Sigmoid colon (tissue), 7 donors: Measurements from ENCODE around the gene SEC11A. TPM values are rescaled to one million over a fixed set of nuclear protein-coding genes. Genes with fewer than 3 reads are reported as not detected.
A peak's percentile ranks its signal among the peaks of the same experiment; 100 is the strongest.

Source experiments
- DNase-seq: peaks from one replicate; pipeline ENCODE4 v3.0.0-alpha.2; 2019
- H3K27ac ChIP-seq, 4 donors: fragments of 200-600 bp; sonication (generic); one replicate each; pipeline ENCODE4 v1.5.1; 2016 to 2019; ENCODE audit warnings: mild to moderate bottlenecking in 1 of 4
- H3K27me3 ChIP-seq, 3 donors: fragments of 200-600 bp; sonication (generic); one replicate each; pipeline ENCODE4 v1.5.1; 2019; ENCODE audit warnings: mild to moderate bottlenecking in 1 of 3
- H3K36me3 ChIP-seq, 4 donors: fragments of 200-600 bp; sonication (generic); one replicate each; pipeline ENCODE4 v1.5.1; 2016 to 2019
- H3K4me1 ChIP-seq, 4 donors: fragments of 200-600 bp; sonication (generic); one replicate each; pipeline ENCODE4 v1.5.1; 2017 to 2019
- H3K4me3 ChIP-seq, 4 donors: fragments of 200-600 bp; sonication (generic); one replicate each; pipeline ENCODE4 v1.5.1; 2017 to 2019; ENCODE audit warnings: mild to moderate bottlenecking in 2 of 4, moderate library complexity in 1 of 4
- H3K9me3 ChIP-seq, 4 donors: fragments of 200-600 bp in 3 of 4; sonication (generic) in 3 of 4; one replicate each; pipeline versions ENCODE4 v1.5.1 to v1.6.1; 2013 to 2019
- EP300 ChIP-seq, 4 donors: sonication (generic); formaldehyde crosslinking; IDR thresholded peaks; one replicate each; pipeline ENCODE4 v1.6.1; 2017; ENCODE audit warnings: antibody characterized with exemption in 4 of 4
- POLR2A ChIP-seq, 2 donors: fragments of 450-650 bp; IDR thresholded peaks; one replicate each; pipeline ENCODE4 v1.6.1; 2016; ENCODE audit warnings: antibody characterized with exemption in 2 of 2, mild to moderate bottlenecking in 2 of 2, moderate library complexity in 2 of 2
- POLR2AphosphoS5 ChIP-seq, 4 donors: sonication (generic); formaldehyde crosslinking; IDR thresholded peaks; one replicate each; pipeline ENCODE4 v1.6.1; 2017; ENCODE audit warnings: antibody characterized with exemption in 4 of 4
- WGBS, 2 donors: extraction: QIAGEN DNeasy Blood & Tissue Kit; methylation state at CpG; one replicate each; pipeline ENCODE4 v1.1.7; 2013; 5-methylcytosine and 5-hydroxymethylcytosine counted together
- intact Hi-C: fragments of 100-400 bp; cut with DNase I; formaldehyde crosslinking; loops from one replicate; pipeline ENCODE4 v1.15.1; 2023
- polyA plus RNA-seq, 3 donors: library from polyadenylated mRNA; stranded (reverse); fragments of 200-250 nt; gene quantifications; one replicate each; pipeline ENCODE4 v1.2.3, GENCODE V29; 2013
- total RNA-seq, 4 donors: library from RNA; depleted of rRNA; stranded (reverse); fragments of >200 nt; gene quantifications; one replicate each; pipeline ENCODE4 v1.1.0, GENCODE V29; 2016
- TF ChIP-seq, protein P1 (sequence below), 4 experiments: fragments of 450-650 bp in 3 of 4; fragments of 200-600 bp in 1 of 4; IDR thresholded peaks; one replicate each; pipeline ENCODE4 v1.5.1; 2016 to 2019; ENCODE audit warnings: antibody characterized with exemption in 4 of 4, mild to moderate bottlenecking in 3 of 4, moderate library complexity in 2 of 4
- donor health status: healthy with polysubstance abuse.
- donor health status: Bipolar disorder and iron deficiency.
- donor health status: healthy.

SEC11A gene
- total and polyA plus RNA-seq, 7 donors = 83.9 to 216 (median 152) TPM

DNA sequence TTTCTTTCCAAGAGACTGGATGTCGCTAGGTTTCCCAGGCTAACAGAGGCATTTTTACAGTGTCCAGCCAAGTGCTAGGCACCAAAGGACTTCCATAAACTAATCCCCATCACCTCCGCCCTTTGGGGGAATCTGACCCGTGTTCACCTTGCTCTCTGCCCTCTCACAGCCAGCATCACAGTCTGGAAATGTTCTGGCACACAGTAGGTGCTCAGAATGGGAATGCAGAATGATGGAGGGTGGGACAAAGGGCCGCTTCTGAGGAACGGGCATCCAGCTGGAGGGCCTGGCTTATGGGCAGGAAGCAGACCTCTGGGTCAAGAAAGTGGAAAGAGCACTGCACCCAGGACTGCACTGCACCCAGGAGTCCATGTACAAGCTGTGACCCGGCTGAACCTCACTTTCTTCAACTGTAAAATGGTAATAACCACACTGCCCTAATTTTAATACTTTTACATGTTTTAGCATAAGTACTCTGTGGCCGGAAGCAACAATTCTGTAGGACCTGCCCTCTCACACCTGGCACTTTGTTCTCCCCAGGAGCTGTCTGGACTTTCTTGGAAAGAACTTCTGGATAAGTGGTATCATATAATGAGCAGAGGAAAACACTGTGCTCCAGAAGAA lies 57.0 kb downstream of the SEC11A start:
- H3K4me3 ChIP-seq = peak overlapping the region; percentile 35 to 76 (median 66)
- TF ChIP-seq, protein P1, sequence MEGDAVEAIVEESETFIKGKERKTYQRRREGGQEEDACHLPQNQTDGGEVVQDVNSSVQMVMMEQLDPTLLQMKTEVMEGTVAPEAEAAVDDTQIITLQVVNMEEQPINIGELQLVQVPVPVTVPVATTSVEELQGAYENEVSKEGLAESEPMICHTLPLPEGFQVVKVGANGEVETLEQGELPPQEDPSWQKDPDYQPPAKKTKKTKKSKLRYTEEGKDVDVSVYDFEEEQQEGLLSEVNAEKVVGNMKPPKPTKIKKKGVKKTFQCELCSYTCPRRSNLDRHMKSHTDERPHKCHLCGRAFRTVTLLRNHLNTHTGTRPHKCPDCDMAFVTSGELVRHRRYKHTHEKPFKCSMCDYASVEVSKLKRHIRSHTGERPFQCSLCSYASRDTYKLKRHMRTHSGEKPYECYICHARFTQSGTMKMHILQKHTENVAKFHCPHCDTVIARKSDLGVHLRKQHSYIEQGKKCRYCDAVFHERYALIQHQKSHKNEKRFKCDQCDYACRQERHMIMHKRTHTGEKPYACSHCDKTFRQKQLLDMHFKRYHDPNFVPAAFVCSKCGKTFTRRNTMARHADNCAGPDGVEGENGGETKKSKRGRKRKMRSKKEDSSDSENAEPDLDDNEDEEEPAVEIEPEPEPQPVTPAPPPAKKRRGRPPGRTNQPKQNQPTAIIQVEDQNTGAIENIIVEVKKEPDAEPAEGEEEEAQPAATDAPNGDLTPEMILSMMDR (IDR thresholded peaks at IDR 0.05) = no peak
- no peak for TF ChIP-seq POLR2AphosphoS5 (IDR thresholded peaks at IDR 0.05)
- TF ChIP-seq EP300 (IDR thresholded peaks at IDR 0.05) = no peak
- no peak for TF ChIP-seq POLR2A (IDR thresholded peaks at IDR 0.05)
- intact Hi-C loops = loop anchor here (2.0 to 5.0 kb wide), 4 partner anchors 43 to 268 kb away; no protein-coding TSS in a partner anchor
- H3K4me1 ChIP-seq = peaks cover 0 to 30% (median 16%) of the 10 kb centered on the region in 4 donors
- peak overlapping the region; percentile 87 to 92 (median 90) for H3K27ac ChIP-seq
- no peak for DNase-seq
- 24 to 53% methylated on average over 7 of the region's 7 CpGs for WGBS, 2 donors
- no peaks in the 10 kb centered on the region for H3K27me3 ChIP-seq
- no peaks in the 10 kb centered on the region for H3K9me3 ChIP-seq
- H3K36me3 ChIP-seq = no peaks in the 10 kb centered on the region

DNA sequence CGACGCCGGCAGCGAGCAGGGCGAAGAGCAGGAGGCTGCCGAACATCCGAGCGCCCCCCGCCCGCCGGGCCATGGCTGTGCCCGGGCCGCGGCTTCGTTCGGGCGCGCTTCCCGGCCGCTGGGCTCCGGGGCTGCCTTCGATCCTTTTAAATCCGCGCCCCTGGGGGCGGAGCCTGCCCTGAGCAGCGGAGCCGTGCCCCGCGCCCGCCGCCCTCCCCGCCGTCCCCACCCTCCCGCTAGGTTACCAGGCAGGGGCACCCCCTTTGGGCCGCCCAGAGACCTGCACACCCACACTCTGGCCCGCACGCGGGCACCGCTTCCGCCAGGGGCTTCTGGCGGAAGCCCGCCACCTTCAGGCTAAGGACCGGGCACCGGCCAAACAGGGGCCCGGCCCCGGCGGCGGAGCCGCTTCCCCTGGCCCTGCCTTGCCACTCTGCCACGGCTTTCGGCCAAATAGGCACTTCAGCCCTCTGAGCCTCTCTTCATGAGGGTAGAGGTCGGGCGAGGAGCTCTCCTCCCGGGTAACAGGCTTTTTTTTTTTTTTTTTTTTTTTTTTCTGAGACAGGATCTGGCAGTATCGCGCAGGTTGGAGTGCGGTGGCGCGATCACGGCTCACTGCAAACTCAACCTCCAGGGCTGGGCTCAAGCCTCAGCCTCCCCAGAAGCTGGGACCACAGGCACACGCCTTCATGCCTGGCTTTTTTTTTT lies 57.7 kb downstream of the SEC11A start, which contains the start of gene NMB:
TSS of gene NMB (minus strand) at position 120 of the 708 bp plus-strand sequence. CDS start at position 73, 47 bp downstream.
- H3K4me1 ChIP-seq = peaks cover 0 to 36% (median 21%) of the 10 kb centered on the region in 4 donors
- H3K27me3 ChIP-seq = no peaks in the 10 kb centered on the region
- intact Hi-C loops = loop anchor here (2.0 to 5.0 kb wide), 4 partner anchors 44 to 269 kb away; no protein-coding TSS in a partner anchor
- peak within 1 kb of the TSS; percentile 87 to 92 (median 90) for H3K27ac ChIP-seq
- H3K4me3 ChIP-seq = peak within 1 kb of the TSS; percentile 35 to 76 (median 66)
- no peak for TF ChIP-seq EP300 (IDR thresholded peaks at IDR 0.05)
- TF ChIP-seq POLR2A (IDR thresholded peaks at IDR 0.05) = no peak
- TF ChIP-seq, protein P1 (IDR thresholded peaks at IDR 0.05) = peak; percentile 19 to 67 (median 38)
- peak in 3 of 4 donors; percentile 5 to 29 (median 20) for TF ChIP-seq POLR2AphosphoS5 (IDR thresholded peaks at IDR 0.05)
- 1% methylated on average over 61 of the region's 61 CpGs for WGBS, 2 donors
- H3K36me3 ChIP-seq = no peaks in the 10 kb centered on the region
- no peaks in the 10 kb centered on the region for H3K9me3 ChIP-seq
- DNase-seq = peak; percentile 89

DNA sequence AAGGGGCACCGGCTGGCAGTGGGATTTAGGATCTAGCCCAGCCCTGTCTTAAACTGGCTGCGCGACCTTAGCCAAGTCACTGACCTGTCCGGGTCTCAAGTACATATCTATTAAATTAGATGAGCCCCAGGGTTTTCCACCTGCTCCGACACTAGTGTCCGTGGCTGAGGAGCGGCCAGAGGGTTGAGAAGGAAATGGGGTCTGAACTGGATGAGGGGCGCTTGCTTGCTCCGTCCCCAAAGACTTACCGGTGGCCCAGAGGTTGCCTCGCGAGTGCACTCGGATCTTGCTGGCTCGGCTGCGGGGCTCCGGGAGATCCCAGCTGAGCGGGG lies 58.2 kb downstream of the SEC11A start:
- WGBS, 2 donors = 18 to 23% methylated on average over 17 of the region's 17 CpGs
- Histone ChIP-seq H3K27me3 (no peaks in the 10 kb centered on the region), H3K4me1 (peaks cover 0 to 41% (median 26%) of the 10 kb centered on the region in 4 donors), H3K27ac (peak overlapping the region; percentile 87 to 92 (median 90)), H3K9me3 (no peaks in the 10 kb centered on the region), H3K36me3 (peaks cover 0 to under 1% (median 0%) of the 10 kb centered on the region in 4 donors), H3K4me3 (peak overlapping the region; percentile 35 to 76 (median 66))
- DNase-seq = peak; percentile 75
- no peak for TF ChIP-seq POLR2AphosphoS5 (IDR thresholded peaks at IDR 0.05)
- TF ChIP-seq, protein P1 (IDR thresholded peaks at IDR 0.05) = no peak
- no peak for TF ChIP-seq POLR2A (IDR thresholded peaks at IDR 0.05)
- TF ChIP-seq EP300 (IDR thresholded peaks at IDR 0.05) = no peak
- intact Hi-C loops = loop anchor here (2.0 to 5.0 kb wide), 5 partner anchors 45 to 269 kb away; no protein-coding TSS in a partner anchor

DNA sequence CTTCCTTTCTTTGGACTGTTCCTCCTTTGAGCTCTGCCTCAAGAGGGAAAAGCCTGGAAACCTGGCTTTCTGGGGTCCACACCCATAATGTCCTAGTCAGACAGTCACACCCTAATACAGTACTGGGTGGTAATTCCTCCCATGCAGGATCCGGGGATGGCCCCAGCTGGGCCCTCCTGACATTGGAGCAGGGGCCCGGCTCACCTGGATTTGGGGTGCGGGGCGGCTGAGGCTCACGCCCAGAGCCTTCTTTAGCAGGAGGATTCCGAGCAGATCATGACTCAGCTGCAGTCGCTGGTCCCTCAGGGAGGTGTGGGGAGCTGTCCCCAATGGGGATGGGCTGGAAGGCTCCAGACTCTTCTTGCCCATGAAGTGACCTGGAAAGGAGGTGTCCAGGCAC lies 59.0 kb downstream of the SEC11A start:
- peaks cover 0 to 8% (median 2%) of the 10 kb centered on the region in 4 donors for H3K36me3 ChIP-seq
- no peaks in the 10 kb centered on the region for H3K9me3 ChIP-seq
- H3K4me1 ChIP-seq = peaks cover 0 to 46% (median 33%) of the 10 kb centered on the region in 4 donors
- H3K27me3 ChIP-seq = no peaks in the 10 kb centered on the region
- H3K4me3 ChIP-seq = no peak overlapping the region
- TF ChIP-seq POLR2AphosphoS5 (IDR thresholded peaks at IDR 0.05) (no peak), POLR2A (IDR thresholded peaks at IDR 0.05) (no peak), EP300 (IDR thresholded peaks at IDR 0.05) (no peak)
- TF ChIP-seq, protein P1 (IDR thresholded peaks at IDR 0.05) = no peak
- no peak overlapping the region for H3K27ac ChIP-seq
- DNase-seq = no peak
- WGBS, 2 donors = 89 to 94% methylated on average over 7 of the region's 7 CpGs
- intact Hi-C loops = loop anchor here (2.0 to 5.0 kb wide), 3 partner anchors 45 to 220 kb away; no protein-coding TSS in a partner anchor
